Measurements from ENCODE around the gene NIP7. TPM values are rescaled to one million over a fixed set of nuclear protein-coding genes. Genes with fewer than 3 reads are reported as not detected.
"Not testable (repeated sequence)": the region's sequence is repeated elsewhere in the genome, so short reads cannot be mapped to it uniquely, and the experiment has no call there.

Gene NIP7
- total RNA-seq, 1 experiment from 2014 or later, result 25.4 TPM

DNA sequence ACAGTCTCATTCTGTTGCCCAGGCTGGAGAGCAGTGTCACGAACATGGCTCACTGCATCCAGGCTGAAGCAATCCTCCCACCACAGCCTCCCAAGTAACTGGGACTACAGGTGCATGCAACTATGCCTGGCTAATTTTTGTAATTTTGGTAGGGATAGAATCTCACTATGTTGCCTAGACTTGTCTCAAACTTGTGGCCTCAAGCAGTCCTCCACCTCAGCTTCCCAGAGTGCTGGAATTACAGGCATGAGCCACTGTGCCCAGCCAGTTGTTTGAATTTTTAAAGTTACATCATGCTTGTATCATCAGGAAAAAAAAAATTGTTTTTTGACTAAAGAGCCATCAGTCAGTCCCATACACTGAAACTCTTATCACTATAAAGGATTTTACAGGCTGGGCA is 45.5 kb upstream of the NIP7 start:
- Histone ChIP-seq H3K4me2 (ENCODE audit: low read length) (no peak overlapping the region), H3K36me3 (ENCODE audit: low read depth, low read length) (no peaks in the 10 kb centered on the region), H4K20me1 (ENCODE audit: low read length) (no peaks in the 10 kb centered on the region), H3K9ac (ENCODE audit: low read length) (no peak overlapping the region), H3K4me3 (ENCODE audit: low read length) (no peak overlapping the region), H3K9me2 (replicated peaks; ENCODE audit: low read length) (no peaks in the 10 kb centered on the region), H3K79me2 (ENCODE audit: low read length) (no peaks in the 10 kb centered on the region), H3F3A (ENCODE audit: low read length, unreplicated experiment) (no peaks in the 10 kb centered on the region), H3K27ac (ENCODE audit: low read length) (no peak overlapping the region), H3K27me3 (ENCODE audit: low read length) (no peaks in the 10 kb centered on the region), H2AFZ (ENCODE audit: low read length) (no peak overlapping the region), H3K9me3 (ENCODE audit: low read length) (no peaks in the 10 kb centered on the region), H3K4me1 (ENCODE audit: insufficient read depth, low read length) (no peaks in the 10 kb centered on the region)
- CTCF ChIA-PET, result no interaction called here
- DNase-seq (no peak), ATAC-seq (no peak)
- intact Hi-C loops (cut with micrococcal nuclease), result no loop called here
- no TSS peak for BruUV-seq (replicated peaks)
- TF ChIP-seq EZH2phosphoT487 (IDR thresholded peaks at IDR 0.05; ENCODE audit: borderline replicate concordance, low read length), result no peak
- no peak for TF ChIP-seq EZH2 (IDR thresholded peaks at IDR 0.05; ENCODE audit: low read length, unreplicated experiment)
- TF ChIP-seq, protein P1, sequence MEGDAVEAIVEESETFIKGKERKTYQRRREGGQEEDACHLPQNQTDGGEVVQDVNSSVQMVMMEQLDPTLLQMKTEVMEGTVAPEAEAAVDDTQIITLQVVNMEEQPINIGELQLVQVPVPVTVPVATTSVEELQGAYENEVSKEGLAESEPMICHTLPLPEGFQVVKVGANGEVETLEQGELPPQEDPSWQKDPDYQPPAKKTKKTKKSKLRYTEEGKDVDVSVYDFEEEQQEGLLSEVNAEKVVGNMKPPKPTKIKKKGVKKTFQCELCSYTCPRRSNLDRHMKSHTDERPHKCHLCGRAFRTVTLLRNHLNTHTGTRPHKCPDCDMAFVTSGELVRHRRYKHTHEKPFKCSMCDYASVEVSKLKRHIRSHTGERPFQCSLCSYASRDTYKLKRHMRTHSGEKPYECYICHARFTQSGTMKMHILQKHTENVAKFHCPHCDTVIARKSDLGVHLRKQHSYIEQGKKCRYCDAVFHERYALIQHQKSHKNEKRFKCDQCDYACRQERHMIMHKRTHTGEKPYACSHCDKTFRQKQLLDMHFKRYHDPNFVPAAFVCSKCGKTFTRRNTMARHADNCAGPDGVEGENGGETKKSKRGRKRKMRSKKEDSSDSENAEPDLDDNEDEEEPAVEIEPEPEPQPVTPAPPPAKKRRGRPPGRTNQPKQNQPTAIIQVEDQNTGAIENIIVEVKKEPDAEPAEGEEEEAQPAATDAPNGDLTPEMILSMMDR (conservative IDR thresholded peaks at IDR 0.05; ENCODE audit: low read depth, low read length), result no peak
- POLR2A ChIA-PET (ENCODE audit: unreplicated experiment), result no interaction called here

DNA sequence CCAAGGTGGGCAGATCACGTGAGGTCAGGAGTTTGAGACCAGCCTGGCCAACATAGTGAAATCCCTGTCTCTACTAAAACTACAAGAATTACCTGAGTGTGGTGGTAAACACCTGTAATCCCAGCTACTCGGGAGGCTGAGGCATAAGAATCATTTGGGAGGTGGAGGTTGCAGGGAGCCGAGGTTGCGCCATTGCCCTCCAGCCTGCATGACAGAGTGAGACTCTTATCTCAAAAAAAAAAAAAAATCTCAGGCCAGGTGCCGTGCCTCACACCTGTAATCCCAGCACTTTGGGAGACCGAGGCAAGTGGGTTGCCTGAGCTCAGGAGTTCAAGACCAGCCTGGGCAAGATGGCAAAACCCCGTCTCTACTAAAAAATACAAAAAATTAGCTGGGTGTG is 42.8 kb upstream of the NIP7 start:
- DNase-seq; POLR2A ChIA-PET (ENCODE audit: unreplicated experiment); CTCF ChIA-PET; H3K79me2 ChIP-seq (ENCODE audit: low read length); H3K4me3 ChIP-seq (ENCODE audit: low read length); H2AFZ ChIP-seq (ENCODE audit: low read length); H3K36me3 ChIP-seq (ENCODE audit: low read depth, low read length); H3K27me3 ChIP-seq (ENCODE audit: low read length); H3K9me3 ChIP-seq (ENCODE audit: low read length); H4K20me1 ChIP-seq (ENCODE audit: low read length); H3K9ac ChIP-seq (ENCODE audit: low read length); H3F3A ChIP-seq (ENCODE audit: low read length, unreplicated experiment); H3K9me2 ChIP-seq (replicated peaks; ENCODE audit: low read length); H3K4me1 ChIP-seq (ENCODE audit: insufficient read depth, low read length); H3K27ac ChIP-seq (ENCODE audit: low read length); BruUV-seq (replicated peaks); intact Hi-C loops (cut with micrococcal nuclease); H3K4me2 ChIP-seq (ENCODE audit: low read length); ATAC-seq: not testable (repeated sequence)

DNA sequence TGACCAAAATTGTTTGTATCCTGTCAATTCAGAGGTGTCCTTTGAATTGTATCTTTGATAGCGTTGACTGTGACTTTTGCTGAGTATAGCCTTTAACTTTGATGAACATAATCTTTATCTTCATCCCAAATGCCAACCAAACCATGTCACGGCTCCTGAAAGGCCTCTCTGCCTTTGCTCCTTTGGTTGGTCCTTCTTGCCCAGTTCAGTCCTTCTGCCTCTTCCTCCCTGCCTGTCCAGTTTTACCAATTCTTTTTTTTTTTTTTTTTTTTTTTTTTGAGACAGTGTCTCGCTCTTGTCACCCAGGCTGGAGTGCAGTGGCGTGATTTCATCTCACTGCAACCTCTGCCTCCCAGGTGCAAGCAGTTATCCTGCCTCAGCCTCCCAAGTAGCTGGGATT is 41.3 kb upstream of the NIP7 start:
- no peaks in the 10 kb centered on the region for H3K9me3 ChIP-seq (ENCODE audit: low read length)
- no peak overlapping the region for H3K4me2 ChIP-seq (ENCODE audit: low read length)
- H3F3A ChIP-seq (ENCODE audit: low read length, unreplicated experiment), result no peaks in the 10 kb centered on the region
- H3K27me3 ChIP-seq (ENCODE audit: low read length), result no peaks in the 10 kb centered on the region
- no peaks in the 10 kb centered on the region for H4K20me1 ChIP-seq (ENCODE audit: low read length)
- POLR2A ChIA-PET (ENCODE audit: unreplicated experiment), result no interaction called here
- BruUV-seq (replicated peaks), result no TSS peak
- TF ChIP-seq EZH2phosphoT487 (IDR thresholded peaks at IDR 0.05; ENCODE audit: borderline replicate concordance, low read length) (no peak), EZH2 (IDR thresholded peaks at IDR 0.05; ENCODE audit: low read length, unreplicated experiment) (no peak)
- TF ChIP-seq, protein P1 (conservative IDR thresholded peaks at IDR 0.05; ENCODE audit: low read depth, low read length), result no peak
- CTCF ChIA-PET, result no interaction called here
- DNase-seq (no peak), ATAC-seq (no peak)
- no peaks in the 10 kb centered on the region for H3K79me2 ChIP-seq (ENCODE audit: low read length)
- H3K36me3 ChIP-seq (ENCODE audit: low read depth, low read length), result no peaks in the 10 kb centered on the region
- no peak overlapping the region for H3K9ac ChIP-seq (ENCODE audit: low read length)
- intact Hi-C loops (cut with micrococcal nuclease), result no loop called here
- no peak overlapping the region for H3K27ac ChIP-seq (ENCODE audit: low read length)
- H3K4me3 ChIP-seq (ENCODE audit: low read length), result no peak overlapping the region
- H3K9me2 ChIP-seq (replicated peaks; ENCODE audit: low read length), result no peaks in the 10 kb centered on the region
- H2AFZ ChIP-seq (ENCODE audit: low read length), result no peak overlapping the region
- no peaks in the 10 kb centered on the region for H3K4me1 ChIP-seq (ENCODE audit: insufficient read depth, low read length)
